ENCODE measurements around the gene MYEOV.
A peak's percentile ranks its signal among the peaks of the same experiment; 100 is the strongest.

MYEOV gene

GRCh38 chr11:69301081-69301454, 7.1 kb downstream of the MYEOV start:
- DNase-seq (ENCODE audit: low read depth in 2 of 3, low spot score in 1 of 3): no peak

GRCh38 chr11:69301455-69302401, 7.8 kb downstream of the MYEOV start:
- peak in 1 of 3 donors; percentile 19 for DNase-seq (ENCODE audit: low read depth in 2 of 3, low spot score in 1 of 3)

GRCh38 chr11:69302447-69303020, 8.6 kb downstream of the MYEOV start:
- DNase-seq (ENCODE audit: low read depth in 2 of 3, low spot score in 1 of 3): no peak

GRCh38 chr11:69303427-69303826, 9.5 kb downstream of the MYEOV start:
- no peak for DNase-seq (ENCODE audit: low read depth in 2 of 3, low spot score in 1 of 3)

GRCh38 chr11:69304258-69304657, 10.3 kb downstream of the MYEOV start:
- DNase-seq (ENCODE audit: low read depth in 2 of 3, low spot score in 1 of 3): no peak

GRCh38 chr11:69304686-69305085, 10.7 kb downstream of the MYEOV start:
- DNase-seq (ENCODE audit: low read depth in 2 of 3, low spot score in 1 of 3): no peak

- no peak for DNase-seq (ENCODE audit: low read depth in 2 of 3, low spot score in 1 of 3)
Observed at GRCh38 chr11:69305885-69306540, 12.1 kb downstream of the MYEOV start.

GRCh38 chr11:69306821-69307220, 12.9 kb downstream of the MYEOV start:
- no peak for DNase-seq (ENCODE audit: low read depth in 2 of 3, low spot score in 1 of 3)

- DNase-seq (ENCODE audit: low read depth in 2 of 3, low spot score in 1 of 3): no peak
Observed at GRCh38 chr11:69307421-69307820, 13.5 kb downstream of the MYEOV start.

GRCh38 chr11:69307871-69308431, 14.0 kb downstream of the MYEOV start:
- DNase-seq (ENCODE audit: low read depth in 2 of 3, low spot score in 1 of 3): no peak

- no peak for DNase-seq (ENCODE audit: low read depth in 2 of 3, low spot score in 1 of 3)
Observed at GRCh38 chr11:69308491-69308911, 14.5 kb downstream of the MYEOV start.

- no peak for DNase-seq (ENCODE audit: low read depth in 2 of 3, low spot score in 1 of 3)
Observed at GRCh38 chr11:69308936-69309615, 15.1 kb downstream of the MYEOV start.

- no peak for DNase-seq (ENCODE audit: low read depth in 2 of 3, low spot score in 1 of 3)
Observed at GRCh38 chr11:69309631-69310280, 15.8 kb downstream of the MYEOV start.

- DNase-seq (ENCODE audit: low read depth in 2 of 3, low spot score in 1 of 3): no peak
Observed at GRCh38 chr11:69310351-69310750, 16.4 kb downstream of the MYEOV start.

GRCh38 chr11:69310934-69311766, 17.2 kb downstream of the MYEOV start:
- DNase-seq (ENCODE audit: low read depth in 2 of 3, low spot score in 1 of 3): peak in 1 of 3 donors; percentile 34

GRCh38 chr11:69311767-69312385, 17.9 kb downstream of the MYEOV start:
- DNase-seq (ENCODE audit: low read depth in 2 of 3, low spot score in 1 of 3): no peak

- DNase-seq (ENCODE audit: low read depth in 2 of 3, low spot score in 1 of 3): no peak
Observed at GRCh38 chr11:69312453-69313404, 18.8 kb downstream of the MYEOV start.

- no peak for DNase-seq (ENCODE audit: low read depth in 2 of 3, low spot score in 1 of 3)
Observed at GRCh38 chr11:69313992-69314391, 20.0 kb downstream of the MYEOV start.
